NB4 (cell line): ENCODE data around the gene ADPGK.

Source experiments
- DNase-seq: peaks from one replicate; pipeline ENCODE4 v3.0.0; 2010; ENCODE audit warnings: low read depth
- H3K4me3 ChIP-seq: one replicate; pipeline ENCODE4 v1.5.1; 2011; ENCODE audit warnings: mild to moderate bottlenecking, low read depth, low read length, moderate library complexity
- MYC ChIP-seq: IDR thresholded peaks from 2 replicates; pipeline ENCODE4 v1.6.1; 2011; ENCODE audit warnings: low read depth, low read length
- POLR2A ChIP-seq: IDR thresholded peaks from 2 replicates; pipeline ENCODE4 v1.6.1; 2011; ENCODE audit warnings: mild to moderate bottlenecking; ENCODE audit not compliant: insufficient read length; ENCODE audit errors: extremely low read depth
- TF ChIP-seq, protein P1 (sequence below): IDR thresholded peaks from one replicate; pipeline ENCODE4 v1.5.1; 2012; ENCODE audit warnings: low read depth, low read length
- TF ChIP-seq, protein P2 (sequence below): IDR thresholded peaks from 2 replicates; pipeline ENCODE4 v1.6.1; 2011; ENCODE audit warnings: low read depth, low read length

Gene ADPGK

DNA sequence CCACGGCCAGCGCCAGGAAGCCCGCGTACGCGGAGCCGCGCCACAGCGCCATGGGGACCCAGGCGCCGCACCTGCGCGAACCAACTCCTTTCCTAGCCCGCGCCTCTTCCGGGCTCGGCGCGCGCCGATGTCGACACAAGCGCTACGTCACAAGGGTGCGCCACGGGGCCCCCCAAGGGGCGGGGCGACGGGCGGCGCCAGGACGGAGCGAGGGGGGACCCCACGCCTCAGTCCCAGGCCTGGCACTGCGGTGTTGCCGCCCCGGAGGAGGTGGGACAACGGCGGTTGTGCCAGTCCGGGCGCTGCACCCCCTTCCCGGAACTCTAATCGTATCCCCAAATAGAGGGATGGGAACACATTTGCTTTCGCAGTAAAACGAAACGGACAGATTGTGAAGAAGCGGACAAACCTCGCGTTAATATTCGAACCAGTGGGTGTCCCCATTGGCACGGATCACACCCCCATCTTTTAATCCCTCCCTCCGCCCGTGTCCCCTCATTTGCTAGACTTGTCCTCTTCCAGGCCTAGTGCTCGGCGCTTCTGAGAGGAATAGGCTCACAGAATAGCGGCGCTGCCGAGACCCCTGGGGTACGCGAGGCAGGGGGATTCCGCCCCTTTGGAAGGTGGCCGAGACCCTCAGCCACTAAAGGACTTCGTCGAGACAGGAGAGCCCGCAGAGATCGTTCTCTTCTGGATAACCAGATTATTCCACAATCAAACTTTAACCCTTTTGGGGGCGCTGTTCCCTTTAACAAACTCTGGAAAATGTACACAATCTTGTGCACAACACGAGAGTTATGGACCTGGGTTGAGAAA is at the start of gene ADPGK:
ADPGK (minus strand) TSS at position 119 of the 816 bp plus-strand sequence; CDS start at position 52, 67 bp downstream.
- peak; percentile 90 for TF ChIP-seq MYC
- TF ChIP-seq, protein P1, sequence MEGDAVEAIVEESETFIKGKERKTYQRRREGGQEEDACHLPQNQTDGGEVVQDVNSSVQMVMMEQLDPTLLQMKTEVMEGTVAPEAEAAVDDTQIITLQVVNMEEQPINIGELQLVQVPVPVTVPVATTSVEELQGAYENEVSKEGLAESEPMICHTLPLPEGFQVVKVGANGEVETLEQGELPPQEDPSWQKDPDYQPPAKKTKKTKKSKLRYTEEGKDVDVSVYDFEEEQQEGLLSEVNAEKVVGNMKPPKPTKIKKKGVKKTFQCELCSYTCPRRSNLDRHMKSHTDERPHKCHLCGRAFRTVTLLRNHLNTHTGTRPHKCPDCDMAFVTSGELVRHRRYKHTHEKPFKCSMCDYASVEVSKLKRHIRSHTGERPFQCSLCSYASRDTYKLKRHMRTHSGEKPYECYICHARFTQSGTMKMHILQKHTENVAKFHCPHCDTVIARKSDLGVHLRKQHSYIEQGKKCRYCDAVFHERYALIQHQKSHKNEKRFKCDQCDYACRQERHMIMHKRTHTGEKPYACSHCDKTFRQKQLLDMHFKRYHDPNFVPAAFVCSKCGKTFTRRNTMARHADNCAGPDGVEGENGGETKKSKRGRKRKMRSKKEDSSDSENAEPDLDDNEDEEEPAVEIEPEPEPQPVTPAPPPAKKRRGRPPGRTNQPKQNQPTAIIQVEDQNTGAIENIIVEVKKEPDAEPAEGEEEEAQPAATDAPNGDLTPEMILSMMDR: peak; percentile 38
- TF ChIP-seq, protein P2, sequence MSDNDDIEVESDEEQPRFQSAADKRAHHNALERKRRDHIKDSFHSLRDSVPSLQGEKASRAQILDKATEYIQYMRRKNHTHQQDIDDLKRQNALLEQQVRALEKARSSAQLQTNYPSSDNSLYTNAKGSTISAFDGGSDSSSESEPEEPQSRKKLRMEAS: peak; percentile 78
- TF ChIP-seq POLR2A: peak; percentile 96
- peak; percentile 93 for DNase-seq
- H3K4me3 ChIP-seq: peak within 1 kb of the TSS; percentile 91

DNA sequence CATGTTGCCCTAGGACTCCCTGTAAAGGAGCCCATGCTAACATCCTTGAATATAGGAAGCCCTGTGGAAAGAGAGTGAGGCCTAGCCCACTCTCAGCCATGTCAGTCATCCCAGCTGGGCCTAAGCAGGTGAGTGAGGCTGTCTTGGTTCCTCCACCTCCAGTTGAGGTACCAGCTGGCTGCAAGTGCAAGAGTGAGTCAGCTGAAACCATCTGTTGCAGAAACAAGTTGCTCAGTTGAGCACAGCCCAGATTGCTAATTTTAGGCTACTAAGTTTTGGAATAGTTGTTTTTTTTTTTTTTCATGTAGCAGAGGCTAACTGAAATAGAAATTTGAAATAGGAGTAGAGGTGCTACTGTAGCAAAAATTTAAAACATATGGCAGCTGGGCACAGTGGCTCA is 43.7 kb upstream of the ADPGK start:
- TF ChIP-seq POLR2A: no peak
- TF ChIP-seq, protein P1: no peak
- no peak for TF ChIP-seq MYC
- TF ChIP-seq, protein P2: no peak
- no peak for DNase-seq
- no peak overlapping the region for H3K4me3 ChIP-seq

DNA sequence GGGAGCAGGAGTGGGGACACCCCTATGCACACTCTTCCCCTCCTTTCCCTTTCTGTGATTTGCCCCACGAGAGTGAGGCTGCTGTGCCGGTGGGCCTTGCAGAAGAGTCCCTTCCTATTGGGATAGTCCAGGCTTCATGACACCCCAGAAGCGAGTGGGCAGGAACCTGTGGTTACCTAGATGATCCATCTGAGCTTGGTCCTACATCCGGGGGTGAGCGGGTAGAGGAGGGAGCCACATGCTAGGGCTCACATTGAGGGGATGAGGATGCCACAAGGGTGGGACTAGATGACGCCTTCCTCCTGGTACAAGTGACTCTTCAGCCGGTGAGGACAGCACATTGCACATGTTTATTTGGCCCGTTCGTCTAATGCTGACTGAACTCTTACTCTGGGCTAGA is 43.1 kb upstream of the ADPGK start:
- TF ChIP-seq, protein P2: no peak
- TF ChIP-seq POLR2A (no peak), MYC (no peak)
- TF ChIP-seq, protein P1: no peak
- no peak for DNase-seq
- H3K4me3 ChIP-seq: no peak overlapping the region

DNA sequence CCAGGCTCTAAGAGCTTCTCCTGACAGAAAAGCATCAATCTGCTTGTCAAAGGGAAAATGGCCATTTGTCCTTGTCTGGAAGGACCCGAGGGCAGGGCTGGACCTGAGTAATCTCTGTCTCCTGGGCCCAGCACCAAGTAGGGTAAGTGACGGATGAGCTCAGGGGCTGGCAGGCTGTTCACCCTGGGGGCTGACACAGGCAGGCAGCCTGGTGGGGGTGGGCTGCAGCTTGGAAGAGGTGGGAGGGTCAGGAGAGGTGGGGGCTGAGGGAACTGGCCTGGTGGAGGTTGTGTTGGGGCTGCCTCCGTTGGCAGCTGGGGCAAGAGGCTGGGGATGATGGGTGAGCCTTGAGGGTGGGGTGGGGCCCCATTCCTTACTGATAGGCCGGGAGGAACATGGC is 42.3 kb upstream of the ADPGK start:
- no peak for DNase-seq
- TF ChIP-seq, protein P2: no peak
- TF ChIP-seq POLR2A (no peak), MYC (no peak)
- TF ChIP-seq, protein P1: no peak
- H3K4me3 ChIP-seq: no peak overlapping the region

DNA sequence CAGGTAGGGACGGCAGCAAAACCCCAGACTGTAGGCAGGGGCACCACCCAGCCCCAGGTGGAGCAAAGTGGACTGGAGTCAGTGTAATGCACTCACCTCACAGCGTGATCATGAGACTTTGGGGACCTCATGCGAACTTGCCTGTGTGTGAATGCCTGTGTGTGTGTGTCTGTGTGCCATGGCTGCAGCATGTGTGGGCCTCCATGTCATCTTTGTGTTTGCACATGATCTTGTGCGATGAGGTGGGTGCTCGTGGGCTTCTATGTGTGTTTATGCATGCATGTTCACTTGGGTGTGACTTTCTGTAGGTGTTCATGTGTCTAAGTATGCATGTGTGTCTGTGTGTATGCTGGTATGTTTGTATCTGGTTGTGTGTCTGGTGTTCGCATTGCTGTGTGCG is 41.2 kb upstream of the ADPGK start:
- TF ChIP-seq MYC (no peak), POLR2A (no peak)
- TF ChIP-seq, protein P2: no peak
- TF ChIP-seq, protein P1: no peak
- no peak overlapping the region for H3K4me3 ChIP-seq
- no peak for DNase-seq
